ENCODE results near the gene CASZ1. TPM values are rescaled to one million over a fixed set of nuclear protein-coding genes. Genes with fewer than 3 reads are reported as not detected.

CASZ1 gene, protein sequence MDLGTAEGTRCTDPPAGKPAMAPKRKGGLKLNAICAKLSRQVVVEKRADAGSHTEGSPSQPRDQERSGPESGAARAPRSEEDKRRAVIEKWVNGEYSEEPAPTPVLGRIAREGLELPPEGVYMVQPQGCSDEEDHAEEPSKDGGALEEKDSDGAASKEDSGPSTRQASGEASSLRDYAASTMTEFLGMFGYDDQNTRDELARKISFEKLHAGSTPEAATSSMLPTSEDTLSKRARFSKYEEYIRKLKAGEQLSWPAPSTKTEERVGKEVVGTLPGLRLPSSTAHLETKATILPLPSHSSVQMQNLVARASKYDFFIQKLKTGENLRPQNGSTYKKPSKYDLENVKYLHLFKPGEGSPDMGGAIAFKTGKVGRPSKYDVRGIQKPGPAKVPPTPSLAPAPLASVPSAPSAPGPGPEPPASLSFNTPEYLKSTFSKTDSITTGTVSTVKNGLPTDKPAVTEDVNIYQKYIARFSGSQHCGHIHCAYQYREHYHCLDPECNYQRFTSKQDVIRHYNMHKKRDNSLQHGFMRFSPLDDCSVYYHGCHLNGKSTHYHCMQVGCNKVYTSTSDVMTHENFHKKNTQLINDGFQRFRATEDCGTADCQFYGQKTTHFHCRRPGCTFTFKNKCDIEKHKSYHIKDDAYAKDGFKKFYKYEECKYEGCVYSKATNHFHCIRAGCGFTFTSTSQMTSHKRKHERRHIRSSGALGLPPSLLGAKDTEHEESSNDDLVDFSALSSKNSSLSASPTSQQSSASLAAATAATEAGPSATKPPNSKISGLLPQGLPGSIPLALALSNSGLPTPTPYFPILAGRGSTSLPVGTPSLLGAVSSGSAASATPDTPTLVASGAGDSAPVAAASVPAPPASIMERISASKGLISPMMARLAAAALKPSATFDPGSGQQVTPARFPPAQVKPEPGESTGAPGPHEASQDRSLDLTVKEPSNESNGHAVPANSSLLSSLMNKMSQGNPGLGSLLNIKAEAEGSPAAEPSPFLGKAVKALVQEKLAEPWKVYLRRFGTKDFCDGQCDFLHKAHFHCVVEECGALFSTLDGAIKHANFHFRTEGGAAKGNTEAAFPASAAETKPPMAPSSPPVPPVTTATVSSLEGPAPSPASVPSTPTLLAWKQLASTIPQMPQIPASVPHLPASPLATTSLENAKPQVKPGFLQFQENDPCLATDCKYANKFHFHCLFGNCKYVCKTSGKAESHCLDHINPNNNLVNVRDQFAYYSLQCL (N-terminal part only)
- total RNA-seq = 1 to 10 TPM in 3 of 4 donors, under 1 TPM in 1; 0.88 to 6.8 (median 1.7) TPM

DNA sequence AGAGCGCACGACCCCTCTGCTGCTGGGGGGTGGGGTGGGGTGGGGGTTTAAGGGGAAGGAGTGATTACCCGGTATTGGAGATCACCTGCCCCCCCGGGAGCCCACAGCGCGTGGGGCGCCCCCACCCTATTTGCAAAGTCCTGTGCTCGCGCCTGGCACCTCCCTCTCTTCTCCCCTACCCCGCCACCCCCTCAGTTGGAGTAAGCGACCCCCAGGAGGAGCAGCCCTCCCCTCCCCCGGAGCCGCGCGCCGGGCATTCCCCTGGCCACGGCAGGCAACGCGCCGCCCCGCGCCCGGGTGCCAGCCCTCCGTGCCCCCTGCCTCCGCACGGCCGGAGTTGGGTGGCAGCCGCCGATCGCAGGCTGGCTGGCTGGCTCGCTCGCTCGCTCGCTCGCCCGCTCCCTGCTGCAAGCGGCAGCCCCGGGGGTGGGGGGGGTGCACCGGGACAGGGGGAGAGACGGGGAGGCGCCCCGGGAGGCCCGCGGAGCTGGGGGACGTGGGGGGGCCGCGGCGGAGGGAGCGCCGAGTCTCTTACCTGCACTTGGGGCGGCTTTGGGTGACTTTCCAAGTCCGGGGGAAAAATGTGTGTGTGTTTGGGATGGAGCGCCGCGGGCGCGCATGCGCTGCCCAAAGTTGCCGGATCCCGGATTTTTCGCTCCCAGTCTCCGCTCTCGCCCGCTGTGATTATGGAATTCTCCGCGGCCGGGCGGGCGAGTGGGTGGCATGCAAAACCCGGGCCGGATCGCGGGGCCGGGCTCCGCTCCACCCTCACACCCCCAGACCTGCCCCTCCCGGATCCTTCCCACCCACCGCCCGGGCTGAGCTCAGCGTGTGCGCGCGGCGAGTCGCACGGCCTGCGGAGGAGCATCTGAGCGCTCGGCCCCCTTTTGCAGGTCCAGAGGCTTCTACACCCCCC, at the start of gene CASZ1:
Gene CASZ1 (minus strand): TSS at position 618 of the 916 bp plus-strand sequence. CDS start 102,757 bp downstream, outside the sequence.
- TF ChIP-seq, protein P1, sequence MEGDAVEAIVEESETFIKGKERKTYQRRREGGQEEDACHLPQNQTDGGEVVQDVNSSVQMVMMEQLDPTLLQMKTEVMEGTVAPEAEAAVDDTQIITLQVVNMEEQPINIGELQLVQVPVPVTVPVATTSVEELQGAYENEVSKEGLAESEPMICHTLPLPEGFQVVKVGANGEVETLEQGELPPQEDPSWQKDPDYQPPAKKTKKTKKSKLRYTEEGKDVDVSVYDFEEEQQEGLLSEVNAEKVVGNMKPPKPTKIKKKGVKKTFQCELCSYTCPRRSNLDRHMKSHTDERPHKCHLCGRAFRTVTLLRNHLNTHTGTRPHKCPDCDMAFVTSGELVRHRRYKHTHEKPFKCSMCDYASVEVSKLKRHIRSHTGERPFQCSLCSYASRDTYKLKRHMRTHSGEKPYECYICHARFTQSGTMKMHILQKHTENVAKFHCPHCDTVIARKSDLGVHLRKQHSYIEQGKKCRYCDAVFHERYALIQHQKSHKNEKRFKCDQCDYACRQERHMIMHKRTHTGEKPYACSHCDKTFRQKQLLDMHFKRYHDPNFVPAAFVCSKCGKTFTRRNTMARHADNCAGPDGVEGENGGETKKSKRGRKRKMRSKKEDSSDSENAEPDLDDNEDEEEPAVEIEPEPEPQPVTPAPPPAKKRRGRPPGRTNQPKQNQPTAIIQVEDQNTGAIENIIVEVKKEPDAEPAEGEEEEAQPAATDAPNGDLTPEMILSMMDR (IDR thresholded peaks at IDR 0.05; ENCODE audit: low read depth) = no peak

DNA sequence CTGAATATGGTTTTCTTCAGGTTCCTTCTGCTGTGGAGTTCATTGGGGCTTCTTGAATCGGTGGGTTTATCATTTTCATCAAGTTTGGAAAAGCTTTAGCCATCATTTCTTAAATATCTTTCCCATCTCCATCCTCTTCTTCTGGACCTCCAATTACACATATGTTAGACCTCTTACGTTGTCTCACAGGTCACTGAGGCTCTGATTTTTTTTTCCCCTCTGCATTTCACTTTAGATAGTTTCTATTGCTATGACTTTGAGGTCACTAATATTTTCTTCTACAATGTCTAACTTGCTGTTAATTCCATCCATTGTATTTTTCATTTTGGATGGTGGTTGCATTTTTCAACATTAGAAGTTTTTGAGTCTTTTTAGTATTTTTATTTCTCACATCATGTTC, 47.3 kb upstream of the CASZ1 start:
- TF ChIP-seq, protein P1 (IDR thresholded peaks at IDR 0.05; ENCODE audit: low read depth) = no peak

GRCh38 chr1:10841118-10841517, 44.7 kb upstream of the CASZ1 start:
- TF ChIP-seq, protein P1 (IDR thresholded peaks at IDR 0.05; ENCODE audit: low read depth) = no peak

DNA sequence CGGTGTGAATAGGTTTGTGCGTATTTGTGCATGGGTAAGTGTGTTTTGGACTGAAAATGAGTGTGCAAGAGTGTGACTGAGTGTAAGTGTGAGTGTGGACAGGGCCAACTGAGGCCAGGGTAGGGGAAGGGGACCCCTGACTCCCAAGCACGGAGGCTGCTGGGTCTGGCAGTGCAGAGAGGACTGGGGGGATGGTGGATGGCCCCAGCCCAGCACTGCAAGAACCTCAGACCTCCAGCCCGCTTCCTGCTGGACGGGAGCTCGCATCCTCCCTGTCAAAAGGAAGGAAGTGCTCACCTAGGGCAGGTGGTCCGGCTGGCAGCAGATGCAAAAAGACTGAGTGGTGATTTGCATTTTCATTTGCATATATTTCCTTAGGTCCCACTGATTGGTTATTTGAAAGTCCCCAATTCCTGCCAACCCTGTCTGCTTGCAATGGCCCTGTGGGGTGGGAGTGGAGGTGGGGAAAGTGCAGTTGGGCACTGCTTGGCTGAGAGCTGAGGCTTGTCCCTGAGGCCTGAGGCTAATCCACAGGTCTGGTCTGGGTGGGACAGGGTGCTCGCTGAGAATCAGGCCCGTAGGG, 42.8 kb upstream of the CASZ1 start:
- TF ChIP-seq, protein P1 (IDR thresholded peaks at IDR 0.05; ENCODE audit: low read depth) = no peak

GRCh38 chr1:10838541-10838940, 42.1 kb upstream of the CASZ1 start:
- TF ChIP-seq, protein P1 (IDR thresholded peaks at IDR 0.05; ENCODE audit: low read depth) = no peak

DNA sequence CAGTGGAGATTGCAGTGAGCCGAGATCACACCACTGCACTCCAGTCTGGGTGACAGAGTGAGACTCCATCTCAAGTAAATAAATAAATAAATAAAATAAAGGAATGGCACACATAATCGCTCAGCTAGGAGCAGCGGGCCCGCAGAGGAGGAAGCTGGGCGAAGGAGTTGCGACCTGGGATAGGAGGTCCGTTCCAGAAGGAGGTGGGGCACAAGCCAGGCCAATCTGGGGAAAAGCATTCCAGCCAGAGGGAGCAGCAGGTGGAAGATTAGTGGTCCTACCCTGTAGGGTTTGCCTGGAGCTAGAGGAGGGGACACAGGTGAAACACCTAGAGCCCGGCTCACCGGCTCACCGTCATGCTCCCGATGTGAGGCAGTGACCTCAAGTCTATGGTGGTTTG, 40.3 kb upstream of the CASZ1 start:
- TF ChIP-seq, protein P1 (IDR thresholded peaks at IDR 0.05; ENCODE audit: low read depth) = no peak
